Melanocyte of skin (primary cell): ENCODE measurements around the gene GSG1L. TPM values are rescaled to one million over a fixed set of nuclear protein-coding genes. Genes with fewer than 3 reads are reported as not detected.

ENCODE experiments used
- small RNA-seq, 2 donors: library from RNA; depleted of rRNA; stranded (forward); fragments of <200 nt; gene quantifications; one replicate each; pipeline ENCODE3, GENCODE V24; 2012
- total RNA-seq, 2 donors: library from RNA; depleted of rRNA; stranded (reverse); fragments of >200 nt; gene quantifications; 2 replicates each; pipeline ENCODE4 v1.2.3, GENCODE V29; 2012

Gene GSG1L
- not detected for total RNA-seq

GRCh38 chr16:28063591-28064061 is at the start of gene GSG1L:
Gene GSG1L, minus strand, starts transcription at chr16:28063714. Its CDS starts 290 bp downstream, at chr16:28063424.

Small RNA genes within 50 kb of the gene (small RNA-seq; reads per million reads assigned to genes)
- 0.09 to 0.17 reads per million in 2 donors for gene RNU6-1241P
- 0 reads per million in 2 donors for gene RNU6-159P

Other genes starting within 250 kb of the GSG1L start
- gene XPO6, start 148.3 kb upstream of the GSG1L start, total RNA-seq, result 100 to 1,000 TPM; 116 to 128 TPM
- under 1 TPM in 1 of 2 donors, not detected in 1; under 0.01 TPM for gene SBK1, start 228.8 kb upstream of the GSG1L start, total RNA-seq